ENCODE results near the gene SH2D6.
"Not testable (repeated sequence)": the region's sequence is repeated elsewhere in the genome, so short reads cannot be mapped to it uniquely, and the experiment has no call there.

Gene SH2D6

GRCh38 chr2:85475799-85476490 is 57.4 kb downstream of the SH2D6 start:
- no peak for DNase-seq

- DNase-seq = no peak
Observed at GRCh38 chr2:85476624-85477023, 58.1 kb downstream of the SH2D6 start.

- no peak for DNase-seq
Observed at GRCh38 chr2:85477884-85478283, 59.4 kb downstream of the SH2D6 start.

- no peak for DNase-seq
Observed at GRCh38 chr2:85481818-85482777, 63.6 kb downstream of the SH2D6 start.

GRCh38 chr2:85484615-85485014 is 66.1 kb downstream of the SH2D6 start:
- DNase-seq = not testable (repeated sequence)

GRCh38 chr2:85485815-85486214 is 67.3 kb downstream of the SH2D6 start:
- no peak for DNase-seq
